Esophagus muscularis mucosa (tissue), 4 donors: Measurements from ENCODE around the gene CT45A7. TPM values are rescaled to one million over a fixed set of nuclear protein-coding genes. Genes with fewer than 3 reads are reported as not detected.
"Not testable (repeated sequence)": the region's sequence is repeated elsewhere in the genome, so short reads cannot be mapped to it uniquely, and the experiment has no call there.

ENCODE experiments used
- DNase-seq: peaks from one replicate; pipeline ENCODE4 v3.0.0-alpha.2; 2017; ENCODE audit errors: extremely low spot score
- H3K27ac ChIP-seq, 4 donors: fragments of 200-600 bp; sonication (generic); replicated peaks in 1 of 4; 1 replicate in 3 of 4; 2 replicates in 1 of 4; pipeline ENCODE4 v1.5.1; 2016 to 2019; ENCODE audit warnings: mild to moderate bottlenecking in 1 of 4
- H3K27me3 ChIP-seq, 4 donors: fragments of 200-600 bp; sonication (generic); one replicate each; pipeline versions ENCODE4 v1.5.1 to v1.6.0; 2016 to 2019
- H3K36me3 ChIP-seq, 4 donors: fragments of 200-600 bp; sonication (generic); one replicate each; pipeline ENCODE4 v1.5.1; 2016 to 2019
- H3K4me1 ChIP-seq, 4 donors: fragments of 200-600 bp; sonication (generic); one replicate each; pipeline ENCODE4 v1.5.1; 2016 to 2019
- H3K4me3 ChIP-seq, 4 donors: fragments of 200-600 bp; sonication (generic); 1 replicate in 2 of 4; 2 replicates in 2 of 4; pipeline ENCODE4 v1.5.1; 2016 to 2019; ENCODE audit warnings: mild to moderate bottlenecking in 4 of 4, moderate library complexity in 1 of 4
- H3K9me3 ChIP-seq, 4 donors: fragments of 200-600 bp; sonication (generic); 1 replicate in 3 of 4; 2 replicates in 1 of 4; pipeline ENCODE4 v1.5.1; 2016 to 2019
- WGBS: methylation state at CpG from one replicate; pipeline ENCODE4 v1.1.5; 2018; 5-methylcytosine and 5-hydroxymethylcytosine counted together
- intact Hi-C: fragments of 100-400 bp; cut with DNase I; formaldehyde crosslinking; loops from one replicate; pipeline ENCODE4 v1.15.1; 2023
- total RNA-seq, 4 donors: library from RNA; depleted of rRNA; stranded (reverse); fragments of >200 nt; gene quantifications; one replicate each; pipeline versions ENCODE4 v1.1.0 to v1.2.1, GENCODE V29; 2016

CT45A7 gene
- total RNA-seq = not detected

- H3K9me3 ChIP-seq, H3K27ac ChIP-seq, H3K4me1 ChIP-seq, intact Hi-C loops, DNase-seq, H3K4me3 ChIP-seq, H3K36me3 ChIP-seq, H3K27me3 ChIP-seq: not testable (repeated sequence)
- WGBS = no CpG with 5 or more reads among the region's 17 CpGs
Observed at GRCh38 chrX:135837180-135837579, at the start of gene CT45A7. CT45A7 (minus strand) TSS chrX:135837280; CDS start chrX:135833533, 3,747 bp downstream.

GRCh38 chrX:135882741-135883140, 45.7 kb upstream of the CT45A7 start:
- H3K27me3 ChIP-seq, intact Hi-C loops: not testable (repeated sequence)

GRCh38 chrX:135871712-135872111, 34.6 kb upstream of the CT45A7 start, which contains the start of gene CT45A9:
CT45A9 (minus strand) TSS chrX:135871812; CDS start chrX:135868061, 3,751 bp downstream.
- DNase-seq, H3K4me1 ChIP-seq, intact Hi-C loops, H3K27me3 ChIP-seq, H3K9me3 ChIP-seq, H3K4me3 ChIP-seq, H3K36me3 ChIP-seq, H3K27ac ChIP-seq: not testable (repeated sequence)
- WGBS = no CpG with 5 or more reads among the region's 17 CpGs

More at GRCh38 chrX:135882741-135883140, 45.7 kb upstream of the CT45A7 start:
- H3K4me3 ChIP-seq, H3K9me3 ChIP-seq, DNase-seq, H3K4me1 ChIP-seq, H3K36me3 ChIP-seq, H3K27ac ChIP-seq: not testable (repeated sequence)
- WGBS = 55% methylated on average over 4 of the region's 5 CpGs

DNA sequence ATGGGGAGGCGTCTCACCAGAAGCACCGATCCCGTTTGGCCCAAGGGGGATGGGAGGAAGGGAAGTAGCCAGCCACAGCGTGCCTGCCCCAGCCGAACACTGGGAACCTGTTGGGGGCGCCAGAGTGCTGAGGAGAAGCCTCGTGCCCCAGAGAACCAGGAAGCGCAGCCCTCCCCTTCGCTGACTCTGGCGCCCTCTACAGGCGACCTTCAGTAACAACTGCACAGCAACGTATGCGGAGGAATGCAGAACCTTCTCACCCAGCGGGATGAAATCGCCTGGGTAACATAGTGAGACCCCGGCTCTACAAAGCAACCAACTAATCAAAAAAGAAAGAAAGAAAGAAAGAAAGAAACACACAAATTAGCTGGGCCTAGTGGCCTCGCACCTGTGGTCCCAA, 17.4 kb upstream of the CT45A7 start, which contains the start of gene CT45A8:
TSS of gene CT45A8 (minus strand) at position 101 of the 400 bp plus-strand sequence. CDS start 3,755 bp downstream, outside the sequence.
- H3K4me3 ChIP-seq, H3K36me3 ChIP-seq, H3K4me1 ChIP-seq, H3K9me3 ChIP-seq, H3K27ac ChIP-seq, DNase-seq, intact Hi-C loops, H3K27me3 ChIP-seq: not testable (repeated sequence)
- WGBS = no CpG with 5 or more reads among the region's 17 CpGs

- H3K27me3 ChIP-seq, DNase-seq, H3K4me3 ChIP-seq, H3K27ac ChIP-seq, intact Hi-C loops, H3K9me3 ChIP-seq, H3K36me3 ChIP-seq, H3K4me1 ChIP-seq: not testable (repeated sequence)
- WGBS = no CpG with 5 or more reads among the region's 17 CpGs
Observed at GRCh38 chrX:135819912-135820311, 17.2 kb downstream of the CT45A7 start, which contains the start of gene CT45A2. CT45A2 (minus strand) TSS chrX:135820012; CDS start chrX:135816265, 3,747 bp downstream.

- H3K9me3 ChIP-seq, DNase-seq, intact Hi-C loops, H3K27ac ChIP-seq, H3K36me3 ChIP-seq, H3K27me3 ChIP-seq, H3K4me3 ChIP-seq, H3K4me1 ChIP-seq: not testable (repeated sequence)
- no CpG with 5 or more reads among the region's 16 CpGs for WGBS
Observed at GRCh38 chrX:135802687-135803086, 34.4 kb downstream of the CT45A7 start, which contains the start of gene CT45A6. CT45A6 (minus strand) TSS chrX:135802787; CDS start chrX:135798993, 3,794 bp downstream.

DNA sequence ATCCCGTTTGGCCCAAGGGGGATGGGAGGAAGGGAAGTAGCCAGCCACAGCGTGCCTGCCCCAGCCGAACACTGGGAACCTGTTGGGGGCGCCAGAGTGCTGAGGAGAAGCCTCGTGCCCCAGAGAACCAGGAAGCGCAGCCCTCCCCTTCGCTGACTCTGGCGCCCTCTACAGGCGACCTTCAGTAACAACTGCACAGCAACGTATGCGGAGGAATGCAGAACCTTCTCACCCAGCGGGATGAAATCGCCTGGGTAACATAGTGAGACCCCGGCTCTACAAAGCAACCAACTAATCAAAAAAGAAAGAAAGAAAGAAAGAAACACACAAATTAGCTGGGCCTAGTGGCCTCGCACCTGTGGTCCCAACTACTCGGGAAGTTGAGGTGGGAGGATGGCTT, 51.7 kb downstream of the CT45A7 start, which contains the start of gene CT45A5:
TSS of gene CT45A5 (minus strand) at position 101 of the 400 bp plus-strand sequence. CDS start 3,774 bp downstream, outside the sequence.
- H3K27me3 ChIP-seq, H3K4me1 ChIP-seq, intact Hi-C loops, H3K4me3 ChIP-seq, H3K27ac ChIP-seq, DNase-seq, H3K9me3 ChIP-seq, H3K36me3 ChIP-seq: not testable (repeated sequence)
- no CpG with 5 or more reads among the region's 16 CpGs for WGBS

Other genes with a start within 250 kb of the CT45A7 start
- not detected for gene CT45A1, start 123.6 kb downstream of the CT45A7 start, total RNA-seq
- gene CT45A3, start 69.1 kb downstream of the CT45A7 start, total RNA-seq = not detected
- gene CT45A5, start 51.8 kb downstream of the CT45A7 start, total RNA-seq = not detected
- not detected for gene CT45A6, start 34.5 kb downstream of the CT45A7 start, total RNA-seq
- gene CT45A2, start 17.3 kb downstream of the CT45A7 start, total RNA-seq = not detected
- gene CT45A8, start 17.3 kb upstream of the CT45A7 start, total RNA-seq = not detected
- not detected for gene CT45A9, start 34.5 kb upstream of the CT45A7 start, total RNA-seq
- gene CT45A10, start 56.2 kb upstream of the CT45A7 start, total RNA-seq = not detected
- not detected for gene SAGE1, start 56.4 kb upstream of the CT45A7 start, total RNA-seq
- 10 to 100 TPM; 29.0 to 37.8 (median 35.3) TPM for gene MMGT1, start 136.7 kb upstream of the CT45A7 start, total RNA-seq
- 10 to 100 TPM; 12.9 to 17.4 (median 13.7) TPM for gene SLC9A6, start 148.2 kb upstream of the CT45A7 start, total RNA-seq